ENCODE data around the gene KCNK1. TPM values are rescaled to one million over a fixed set of nuclear protein-coding genes. Genes with fewer than 3 reads are reported as not detected.

The KCNK1 gene
- polyA plus RNA-seq, 1 donor (not counting 4 experiments of a cell fraction or from before 2014, with no cell fraction given) = 17.5 TPM

DNA sequence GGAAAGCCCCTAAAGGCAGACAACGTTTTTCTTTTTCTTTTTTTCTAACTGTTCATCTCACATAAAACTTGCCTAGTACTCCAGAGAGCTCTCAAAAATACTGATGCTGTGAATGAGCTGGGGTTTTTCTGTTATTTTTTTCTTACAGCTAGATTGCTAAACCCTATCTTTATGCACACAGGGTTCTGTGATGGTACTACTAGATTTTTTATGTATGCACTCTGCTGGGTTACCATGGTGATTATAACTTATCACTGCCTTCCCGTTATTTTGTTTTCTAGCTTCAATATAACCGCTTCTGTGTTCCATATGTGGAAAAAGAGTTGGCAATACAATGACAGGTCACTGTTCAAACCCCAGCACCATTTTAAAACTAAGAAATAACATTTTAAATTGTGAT, 43.7 kb upstream of the KCNK1 start:
- H3K27me3 ChIP-seq (ENCODE audit: control insufficient read depth, extremely low read depth, insufficient read depth, low read length) = no peaks in the 10 kb centered on the region
- no peak for DNase-seq (ENCODE audit: low read depth, low spot score)
- no peaks in the 10 kb centered on the region for H3K36me3 ChIP-seq (ENCODE audit: control insufficient read depth in 2 of 2, extremely low read depth in 1 of 2, insufficient read depth in 2 of 2, low read length in 2 of 2)
- no peak overlapping the region for H2AFZ ChIP-seq (ENCODE audit: control insufficient read depth, low read length)
- no peak overlapping the region for H3K27ac ChIP-seq (ENCODE audit: control insufficient read depth, insufficient read depth, low read length)
- no peaks in the 10 kb centered on the region for H3K4me1 ChIP-seq (ENCODE audit: control insufficient read depth, extremely low read depth, insufficient read depth, low read length)
- H3K9me3 ChIP-seq (ENCODE audit: control insufficient read depth, low read depth, low read length) = no peaks in the 10 kb centered on the region
- H3K9me1 ChIP-seq (ENCODE audit: control insufficient read depth, extremely low read depth, insufficient read depth, low read length) = no peaks in the 10 kb centered on the region
- dilution Hi-C loops (cut with MboI; ENCODE audit: extremely low pct_ligation_motif_present, low sequenced_read_pairs) = no loop called here
- H3K4me2 ChIP-seq (ENCODE audit: control insufficient read depth, extremely low read depth, insufficient read depth, low read depth, low read length) = no peak overlapping the region
- FAIRE-seq = no peak
- TF ChIP-seq CTCF (optimal IDR thresholded peaks at IDR 0.05 in 1 of 3, IDR thresholded peaks at IDR 0.05 in 1 of 3, conservative IDR thresholded peaks at IDR 0.05 in 1 of 3; ENCODE audit: extremely low read depth in 1 of 3, insufficient read depth in 2 of 3, low read length in 3 of 3) (no peak), EZH2 (IDR thresholded peaks at IDR 0.05; ENCODE audit: low read length) (no peak)
- no peak overlapping the region for H3K9ac ChIP-seq (ENCODE audit: control insufficient read depth, extremely low read depth, insufficient read depth, low read length)
- no peaks in the 10 kb centered on the region for H3K79me2 ChIP-seq (ENCODE audit: control insufficient read depth, insufficient read depth, low read length)
- no peaks in the 10 kb centered on the region for H4K20me1 ChIP-seq (ENCODE audit: control insufficient read depth, extremely low read depth, insufficient read depth, low read length)
- no peak overlapping the region for H3K4me3 ChIP-seq (ENCODE audit: control insufficient read depth in 2 of 3, extremely low read depth in 1 of 3, insufficient read depth in 2 of 3, low read depth in 1 of 3, low read length in 3 of 3)

DNA sequence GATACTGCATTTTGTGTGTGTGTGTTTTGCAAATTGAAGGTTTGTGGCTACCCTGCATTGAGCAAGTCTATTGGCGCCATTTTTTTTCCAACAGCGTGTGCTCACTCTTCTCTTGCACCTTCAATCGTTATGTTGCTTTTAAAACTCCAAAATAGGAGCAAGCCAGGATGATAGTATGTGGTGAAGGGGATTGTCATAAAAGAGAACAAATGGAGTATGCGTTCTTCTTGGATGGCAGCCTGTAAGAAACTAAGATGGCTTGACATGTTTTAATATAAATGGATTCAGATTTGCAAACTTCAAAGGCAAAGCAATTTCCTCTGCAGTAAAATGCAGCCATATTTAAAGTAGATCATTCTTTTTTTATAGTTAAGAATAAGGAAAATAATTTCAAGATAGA, 43.2 kb upstream of the KCNK1 start:
- no peaks in the 10 kb centered on the region for H3K27me3 ChIP-seq (ENCODE audit: control insufficient read depth, extremely low read depth, insufficient read depth, low read length)
- dilution Hi-C loops (cut with MboI; ENCODE audit: extremely low pct_ligation_motif_present, low sequenced_read_pairs) = no loop called here
- no peak for DNase-seq (ENCODE audit: low read depth, low spot score)
- no peak for TF ChIP-seq CTCF (optimal IDR thresholded peaks at IDR 0.05 in 1 of 3, IDR thresholded peaks at IDR 0.05 in 1 of 3, conservative IDR thresholded peaks at IDR 0.05 in 1 of 3; ENCODE audit: extremely low read depth in 1 of 3, insufficient read depth in 2 of 3, low read length in 3 of 3)
- no peak for TF ChIP-seq EZH2 (IDR thresholded peaks at IDR 0.05; ENCODE audit: low read length)
- no peaks in the 10 kb centered on the region for H3K79me2 ChIP-seq (ENCODE audit: control insufficient read depth, insufficient read depth, low read length)
- H3K4me1 ChIP-seq (ENCODE audit: control insufficient read depth, extremely low read depth, insufficient read depth, low read length) = no peaks in the 10 kb centered on the region
- no peaks in the 10 kb centered on the region for H4K20me1 ChIP-seq (ENCODE audit: control insufficient read depth, extremely low read depth, insufficient read depth, low read length)
- no peaks in the 10 kb centered on the region for H3K9me1 ChIP-seq (ENCODE audit: control insufficient read depth, extremely low read depth, insufficient read depth, low read length)
- no peak overlapping the region for H3K4me2 ChIP-seq (ENCODE audit: control insufficient read depth, extremely low read depth, insufficient read depth, low read depth, low read length)
- H3K9ac ChIP-seq (ENCODE audit: control insufficient read depth, extremely low read depth, insufficient read depth, low read length) = no peak overlapping the region
- no peak overlapping the region for H3K4me3 ChIP-seq (ENCODE audit: control insufficient read depth in 2 of 3, extremely low read depth in 1 of 3, insufficient read depth in 2 of 3, low read depth in 1 of 3, low read length in 3 of 3)
- no peak overlapping the region for H3K27ac ChIP-seq (ENCODE audit: control insufficient read depth, insufficient read depth, low read length)
- no peaks in the 10 kb centered on the region for H3K36me3 ChIP-seq (ENCODE audit: control insufficient read depth in 2 of 2, extremely low read depth in 1 of 2, insufficient read depth in 2 of 2, low read length in 2 of 2)
- no peaks in the 10 kb centered on the region for H3K9me3 ChIP-seq (ENCODE audit: control insufficient read depth, low read depth, low read length)
- no peak overlapping the region for H2AFZ ChIP-seq (ENCODE audit: control insufficient read depth, low read length)
- FAIRE-seq = no peak
